Osteoblast (primary cell): ENCODE measurements around the gene QPCT. TPM values are rescaled to one million over a fixed set of nuclear protein-coding genes. Genes with fewer than 3 reads are reported as not detected.

ENCODE experiments used
- DNase-seq: peaks from one replicate; pipeline ENCODE4 v3.0.0; 2011; ENCODE audit warnings: low spot score, mixed read lengths; ENCODE audit not compliant: insufficient read length; ENCODE audit errors: missing footprints
- H2AFZ ChIP-seq: 2 replicates; pipeline ENCODE4 v1.6.0; 2011; ENCODE audit warnings: mild to moderate bottlenecking, low read length
- H3K27ac ChIP-seq: 2 replicates; pipeline ENCODE4 v1.5.1; 2011; ENCODE audit warnings: mild to moderate bottlenecking, low read depth, low read length, moderate library complexity
- H3K27me3 ChIP-seq: 2 replicates; pipeline ENCODE4 v1.6.0; 2012; ENCODE audit warnings: mild to moderate bottlenecking, control low read depth, inconsistent platforms, low read length, moderate library complexity; ENCODE audit not compliant: insufficient read depth
- H3K36me3 ChIP-seq: 2 replicates; pipeline ENCODE4 v1.5.1; 2011; ENCODE audit warnings: mild to moderate bottlenecking, low read length, control low read depth, moderate library complexity; ENCODE audit not compliant: insufficient read depth
- H3K4me1 ChIP-seq: 2 replicates; pipeline ENCODE4 v1.5.1; 2011; ENCODE audit warnings: mild to moderate bottlenecking, low read length, control low read depth, moderate library complexity; ENCODE audit not compliant: insufficient read depth
- H3K4me2 ChIP-seq: 2 replicates; pipeline ENCODE4 v1.6.0; 2011; ENCODE audit warnings: mild to moderate bottlenecking, low read length; ENCODE audit not compliant: insufficient read depth
- H3K4me3 ChIP-seq: fragments of 200-600 bp; sonication (generic); 3 replicates; pipeline ENCODE4 v1.5.1; 2012; ENCODE audit warnings: mild to moderate bottlenecking, low read length, inconsistent platforms; ENCODE audit not compliant: insufficient read depth
- H3K79me2 ChIP-seq: 2 replicates; pipeline ENCODE4 v1.6.0; 2012; ENCODE audit warnings: mild to moderate bottlenecking, low read length, control low read depth, inconsistent platforms; ENCODE audit not compliant: insufficient read depth
- H3K9me3 ChIP-seq: 2 replicates; pipeline ENCODE4 v1.5.1; 2011; ENCODE audit warnings: low read depth, low read length, control low read depth
- H4K20me1 ChIP-seq: 2 replicates; pipeline ENCODE4 v1.6.0; 2012; ENCODE audit warnings: mild to moderate bottlenecking, low read length, control low read depth; ENCODE audit not compliant: insufficient read depth
- CTCF ChIP-seq: IDR thresholded peaks from 2 replicates; pipeline ENCODE4 v1.5.1; 2011; ENCODE audit warnings: mild to moderate bottlenecking, low read depth, low read length, moderate library complexity; ENCODE audit errors: extremely low read depth
- total RNA-seq: library from RNA; depleted of rRNA; stranded (reverse); fragments of >200 nt; gene quantifications from 2 replicates; pipeline ENCODE4 v1.2.3, GENCODE V29; 2012

QPCT gene
- total RNA-seq, 1 donor, result 25.7 TPM

GRCh38 chr2:37322368-37322767 is 22.1 kb upstream of the QPCT start:
- Histone ChIP-seq H2AFZ (no peak overlapping the region), H3K36me3 (peaks cover 3% of the 10 kb centered on the region), H3K4me1 (peaks cover 19% of the 10 kb centered on the region), H3K9me3 (no peaks in the 10 kb centered on the region), H4K20me1 (peaks cover 31% of the 10 kb centered on the region), H3K4me2 (peak overlapping the region; percentile 95), H3K79me2 (peaks cover 69% of the 10 kb centered on the region), H3K27ac (peak overlapping the region; percentile 85), H3K4me3 (peak overlapping the region; percentile 94), H3K27me3 (no peaks in the 10 kb centered on the region)
- TF ChIP-seq CTCF, result no peak
- peak; percentile 89 for DNase-seq

GRCh38 chr2:37323176-37323780 is 21.2 kb upstream of the QPCT start:
- H3K4me2 ChIP-seq, result peak overlapping the region; percentile 95
- peaks cover 60% of the 10 kb centered on the region for H3K79me2 ChIP-seq
- H2AFZ ChIP-seq, result peak overlapping the region; percentile 89
- no peaks in the 10 kb centered on the region for H3K36me3 ChIP-seq
- no peaks in the 10 kb centered on the region for H3K9me3 ChIP-seq
- H3K4me1 ChIP-seq, result peaks cover 16% of the 10 kb centered on the region
- peak overlapping the region; percentile 85 for H3K27ac ChIP-seq
- H4K20me1 ChIP-seq, result peaks cover 22% of the 10 kb centered on the region
- no peak for TF ChIP-seq CTCF
- no peaks in the 10 kb centered on the region for H3K27me3 ChIP-seq
- peak overlapping the region; percentile 94 for H3K4me3 ChIP-seq
- no peak for DNase-seq

GRCh38 chr2:37323781-37324535 is 20.5 kb upstream of the QPCT start:
- Histone ChIP-seq H2AFZ (peak overlapping the region; percentile 89), H4K20me1 (peaks cover 16% of the 10 kb centered on the region), H3K9me3 (no peaks in the 10 kb centered on the region), H3K4me2 (peak overlapping the region; percentile 95), H3K27ac (peak overlapping the region; percentile 85), H3K4me3 (peak overlapping the region; percentile 94), H3K36me3 (no peaks in the 10 kb centered on the region), H3K4me1 (peaks cover 9% of the 10 kb centered on the region), H3K79me2 (peaks cover 53% of the 10 kb centered on the region), H3K27me3 (no peaks in the 10 kb centered on the region)
- DNase-seq, result peak; percentile 79
- TF ChIP-seq CTCF, result no peak

- no peak for DNase-seq
- Histone ChIP-seq H3K36me3 (no peaks in the 10 kb centered on the region), H2AFZ (no peak overlapping the region), H3K4me1 (peaks cover 9% of the 10 kb centered on the region), H3K27ac (peak overlapping the region; percentile 63), H4K20me1 (peaks cover 11% of the 10 kb centered on the region), H3K9me3 (no peaks in the 10 kb centered on the region), H3K27me3 (no peaks in the 10 kb centered on the region), H3K79me2 (peaks cover 48% of the 10 kb centered on the region), H3K4me2 (no peak overlapping the region), H3K4me3 (peak overlapping the region; percentile 94)
- no peak for TF ChIP-seq CTCF
Measured at GRCh38 chr2:37324536-37324785, 20.0 kb upstream of the QPCT start.
